GM10266 (cell line): ENCODE results near the gene SMS.

Source experiments
- DNase-seq: peaks from one replicate; pipeline ENCODE4 v3.0.0; 2012; ENCODE audit errors: extremely low spot score
- CTCF ChIP-seq: IDR thresholded peaks from 2 replicates; pipeline ENCODE4 v1.5.1; 2012; ENCODE audit warnings: mild to moderate bottlenecking, low read depth; ENCODE audit not compliant: control insufficient read depth, insufficient read depth; ENCODE audit errors: missing control alignments

Gene SMS

GRCh38 chrX:21960569-21961541, 20.3 kb downstream of the SMS start:
- TF ChIP-seq CTCF = no peak
- DNase-seq = no peak

GRCh38 chrX:21962361-21962760, 21.9 kb downstream of the SMS start:
- DNase-seq = no peak

GRCh38 chrX:21963269-21963668, 22.8 kb downstream of the SMS start:
- DNase-seq = no peak
- no peak for TF ChIP-seq CTCF

More at GRCh38 chrX:21962361-21962760, 21.9 kb downstream of the SMS start:
- no peak for TF ChIP-seq CTCF

GRCh38 chrX:21963731-21964405, 23.4 kb downstream of the SMS start:
- no peak for DNase-seq
- TF ChIP-seq CTCF = no peak

- TF ChIP-seq CTCF = no peak
- DNase-seq = no peak
Observed at GRCh38 chrX:21966866-21967265, 26.4 kb downstream of the SMS start.

GRCh38 chrX:21968333-21968732, 27.8 kb downstream of the SMS start:
- no peak for TF ChIP-seq CTCF

GRCh38 chrX:21970326-21970725, 29.8 kb downstream of the SMS start:
- no peak for TF ChIP-seq CTCF
- no peak for DNase-seq

More at GRCh38 chrX:21968333-21968732, 27.8 kb downstream of the SMS start:
- DNase-seq = no peak
